NCI-H526 (cell line): ENCODE results near the gene BMERB1.
"Not testable (repeated sequence)": the region's sequence is repeated elsewhere in the genome, so short reads cannot be mapped to it uniquely, and the experiment has no call there.

Experiments
- DNase-seq, 2 experiments: peaks; one replicate each; lab custom pipeline; 2025; lab: John Stamatoyannopoulos, UW

Gene BMERB1

DNA sequence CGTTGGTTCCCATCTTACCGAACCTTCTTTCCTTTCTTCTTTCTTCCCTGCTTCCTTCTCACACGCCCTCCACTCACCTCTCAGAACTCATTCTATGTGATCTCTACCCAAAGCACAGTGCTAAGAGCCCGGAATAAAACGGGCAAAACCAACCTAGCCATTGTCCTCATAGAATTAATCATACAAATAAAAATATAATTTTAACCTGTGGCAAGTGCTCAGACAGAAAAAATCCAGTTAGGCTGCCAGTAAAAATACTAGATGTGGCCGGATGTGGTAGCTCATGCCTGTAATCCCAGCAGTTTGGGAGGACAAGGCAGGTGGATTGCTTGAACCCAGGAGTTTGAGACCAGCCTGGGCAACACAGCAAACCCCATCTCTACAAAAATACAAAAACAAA is 27.0 kb downstream of the BMERB1 start:
- no peak for DNase-seq

DNA sequence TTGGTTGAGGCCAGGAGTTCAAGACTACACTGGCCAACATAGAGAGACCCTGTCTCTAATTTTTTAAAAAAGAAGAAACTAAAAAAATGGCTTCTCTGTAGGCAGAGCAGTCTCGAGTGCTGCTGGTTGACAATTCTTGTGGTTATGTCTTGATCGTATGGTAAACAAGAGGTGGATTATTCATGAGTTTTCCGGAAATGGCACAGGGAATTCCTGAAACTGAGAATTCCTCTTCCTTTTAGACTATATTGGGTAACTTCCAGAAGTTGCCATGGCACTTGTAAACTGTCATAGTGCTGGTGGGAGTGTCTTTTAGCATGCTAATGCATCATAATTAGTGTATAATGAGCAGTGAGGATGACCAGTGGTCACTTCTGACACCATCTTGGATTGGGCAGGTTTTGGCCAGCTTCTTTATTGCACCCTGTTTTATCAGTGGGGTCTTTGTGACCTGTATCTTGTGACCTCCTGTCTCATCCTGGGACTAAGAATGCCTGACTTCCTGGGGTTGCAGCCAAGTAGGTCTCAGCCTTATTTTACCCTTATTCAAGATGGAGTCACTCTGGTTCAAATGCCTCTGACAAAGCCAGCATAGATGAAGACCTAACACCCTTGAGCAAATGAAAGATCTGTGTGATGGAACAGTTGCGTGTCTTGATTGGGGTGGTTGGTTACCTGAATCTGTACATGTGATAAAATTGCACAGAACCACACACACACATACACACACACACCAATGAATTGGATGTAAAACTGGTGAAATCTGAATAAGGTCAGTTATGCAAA is 30.2 kb downstream of the BMERB1 start:
- no peak for DNase-seq

GRCh38 chr16:15466131-15466530 is 31.7 kb downstream of the BMERB1 start:
- no peak for DNase-seq

- peak; percentile 43 to 58 for DNase-seq
Measured at GRCh38 chr16:15466886-15467781, 32.7 kb downstream of the BMERB1 start.

DNA sequence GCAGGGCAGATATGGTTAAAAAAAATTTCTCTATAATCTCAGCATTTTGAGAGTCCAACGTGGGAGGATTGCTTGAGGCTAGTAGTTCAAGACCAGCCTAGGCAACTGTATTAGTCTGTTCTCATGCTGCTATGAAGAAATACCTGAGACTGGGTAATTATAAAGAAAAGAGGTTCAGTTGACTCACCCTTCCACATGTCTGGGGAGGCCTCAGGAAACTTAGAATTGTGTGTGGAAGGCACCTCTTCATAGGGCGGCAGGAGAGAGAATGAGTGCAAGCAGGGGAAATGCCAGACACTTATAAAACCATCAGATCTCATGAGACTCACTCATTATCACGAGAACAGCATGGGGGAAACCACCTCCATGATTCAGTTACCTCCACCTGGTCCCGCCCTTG is 42.6 kb downstream of the BMERB1 start:
- not testable (repeated sequence) for DNase-seq

- no peak for DNase-seq
Measured at GRCh38 chr16:15477802-15478201, 43.4 kb downstream of the BMERB1 start.

DNA sequence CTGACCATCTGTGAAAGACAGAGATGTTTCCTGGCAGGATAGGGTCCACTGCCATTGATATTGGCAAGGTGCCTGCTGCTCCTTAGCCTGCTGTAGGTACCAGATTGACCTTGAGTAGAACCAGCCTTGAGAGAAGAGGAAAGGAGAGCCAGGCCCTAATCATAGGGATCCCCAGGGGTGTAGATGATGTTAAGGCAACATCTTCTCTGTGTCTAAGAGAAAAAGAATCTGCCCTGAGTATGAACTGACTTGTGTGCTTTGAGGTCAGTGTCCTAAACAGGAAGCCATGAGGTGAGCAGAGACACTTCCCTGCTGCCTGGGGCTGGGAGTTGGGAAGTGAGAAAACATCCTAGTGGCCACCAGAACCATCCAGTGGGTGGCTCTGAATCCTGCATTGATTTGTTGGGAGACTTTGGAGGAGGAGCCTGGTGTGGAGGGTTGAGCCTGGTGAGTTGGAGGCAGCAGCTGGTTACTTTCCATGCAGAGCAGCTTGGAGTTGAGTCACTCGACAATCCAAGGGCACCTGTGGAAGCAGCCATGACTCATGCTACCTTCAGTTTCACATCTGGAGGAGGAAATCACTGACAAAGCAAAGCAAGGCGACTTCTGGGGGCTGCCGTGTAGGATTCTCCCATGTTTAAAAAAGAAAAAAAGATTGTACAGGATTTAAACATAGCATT is 47.8 kb downstream of the BMERB1 start:
- DNase-seq = no peak

DNA sequence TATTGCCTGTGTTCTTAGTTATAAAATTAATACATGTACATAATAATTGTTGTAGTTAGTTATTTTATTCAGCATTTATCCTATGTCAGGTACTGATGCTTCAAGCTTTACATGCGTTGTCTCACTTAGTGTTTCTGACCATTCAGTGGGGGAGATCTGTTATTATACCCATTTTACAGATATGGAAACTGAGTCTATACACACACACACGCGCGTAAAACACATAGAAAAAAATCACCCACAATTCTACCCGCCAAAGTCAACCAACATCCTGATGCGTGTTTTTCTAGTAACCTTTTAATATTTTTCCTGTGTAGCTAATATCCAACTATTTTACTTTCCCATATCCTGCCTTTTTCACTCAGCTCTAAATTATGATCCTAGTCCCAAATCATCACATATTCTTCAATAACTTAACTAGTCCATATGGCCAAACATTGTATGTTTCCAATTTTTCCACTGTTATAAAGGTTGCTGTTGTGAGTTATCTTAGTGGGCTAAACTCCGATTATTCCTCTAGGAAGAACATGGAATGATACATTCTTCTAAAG is 48.4 kb downstream of the BMERB1 start:
- DNase-seq = no peak

GRCh38 chr16:15483857-15484256 is 49.5 kb downstream of the BMERB1 start:
- no peak for DNase-seq

DNA sequence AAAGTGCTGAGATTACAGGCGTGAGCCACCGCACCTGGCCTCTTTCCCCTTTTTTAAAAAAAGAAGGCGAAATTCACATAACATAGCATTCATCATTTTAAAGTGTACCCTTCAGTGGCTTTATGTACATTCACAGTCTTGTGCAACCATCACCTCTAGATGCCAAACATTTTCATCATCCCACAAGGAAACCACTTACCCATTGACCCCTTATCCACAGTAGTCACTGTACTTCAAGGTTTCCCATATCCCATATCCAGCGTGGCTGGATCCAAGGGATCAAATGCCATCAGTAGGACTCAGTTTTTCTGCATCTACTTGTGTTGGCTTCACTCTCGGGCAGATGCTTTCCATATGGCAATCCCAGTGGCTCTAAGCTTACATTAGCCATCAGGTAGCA is 50.3 kb downstream of the BMERB1 start:
- no peak for DNase-seq

DNA sequence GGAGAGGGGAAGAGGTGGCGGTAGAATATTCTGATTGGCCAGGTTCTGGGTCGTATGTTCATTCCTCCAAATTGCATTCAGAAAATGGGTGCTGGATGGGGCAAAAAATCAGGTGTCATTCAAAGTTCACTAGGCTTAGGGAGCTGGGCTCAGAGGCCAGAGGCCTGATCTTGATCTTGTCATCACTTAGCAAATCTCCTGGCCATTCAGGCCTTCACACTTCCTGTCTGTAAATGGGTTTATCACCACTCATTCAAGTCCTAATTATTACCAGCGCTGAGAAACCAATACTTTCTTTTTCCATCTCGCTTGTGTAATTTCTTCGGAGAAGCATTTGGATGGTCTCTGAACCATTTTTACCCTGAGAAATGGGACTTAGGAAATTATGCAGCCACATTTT is 50.8 kb downstream of the BMERB1 start:
- no peak for DNase-seq

DNA sequence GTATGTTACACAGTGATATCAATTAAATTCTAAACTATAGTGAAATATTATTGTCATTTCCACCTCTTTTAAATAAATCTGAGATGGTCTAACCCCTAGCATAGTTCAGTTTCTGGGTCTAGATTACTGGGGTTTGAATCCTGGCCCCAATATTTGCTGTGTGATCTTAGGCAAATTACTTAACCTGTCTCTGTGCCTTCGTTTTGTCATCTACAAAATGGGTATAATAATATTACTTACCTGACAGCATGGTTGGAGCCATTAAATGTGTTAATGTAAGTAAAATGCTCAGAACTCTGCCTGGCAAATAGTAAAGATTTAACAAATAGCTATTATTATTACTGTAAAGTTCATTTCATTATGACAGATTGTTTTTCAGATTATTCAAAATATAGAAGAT is 52.3 kb downstream of the BMERB1 start:
- DNase-seq = no peak

- DNase-seq = peak in 1 of 2 experiments; percentile 16
Measured at GRCh38 chr16:15487336-15488284, 53.2 kb downstream of the BMERB1 start.

DNA sequence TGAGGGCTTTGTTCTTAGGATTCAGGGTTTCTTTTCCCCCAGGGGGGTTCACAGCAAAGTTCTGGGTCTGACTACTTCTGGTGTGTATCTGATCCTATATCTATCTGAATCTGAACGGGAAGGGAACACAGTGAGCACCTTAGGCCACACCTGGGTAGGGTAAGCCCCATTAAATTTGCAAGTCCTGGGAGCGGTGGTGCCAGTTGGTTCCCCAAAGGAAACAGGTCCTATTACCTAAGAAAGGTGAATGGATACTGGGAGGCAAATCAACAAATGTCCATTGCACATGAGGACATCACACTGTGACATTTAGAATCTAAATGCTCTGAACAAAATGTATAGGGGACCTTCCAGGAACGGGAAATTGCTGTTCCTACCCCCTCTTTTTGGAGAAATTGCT is 54.6 kb downstream of the BMERB1 start:
- no peak for DNase-seq

- DNase-seq = no peak
Measured at GRCh38 chr16:15490123-15490711, 55.8 kb downstream of the BMERB1 start.

GRCh38 chr16:15491411-15491810 is 57.0 kb downstream of the BMERB1 start:
- DNase-seq = no peak

DNA sequence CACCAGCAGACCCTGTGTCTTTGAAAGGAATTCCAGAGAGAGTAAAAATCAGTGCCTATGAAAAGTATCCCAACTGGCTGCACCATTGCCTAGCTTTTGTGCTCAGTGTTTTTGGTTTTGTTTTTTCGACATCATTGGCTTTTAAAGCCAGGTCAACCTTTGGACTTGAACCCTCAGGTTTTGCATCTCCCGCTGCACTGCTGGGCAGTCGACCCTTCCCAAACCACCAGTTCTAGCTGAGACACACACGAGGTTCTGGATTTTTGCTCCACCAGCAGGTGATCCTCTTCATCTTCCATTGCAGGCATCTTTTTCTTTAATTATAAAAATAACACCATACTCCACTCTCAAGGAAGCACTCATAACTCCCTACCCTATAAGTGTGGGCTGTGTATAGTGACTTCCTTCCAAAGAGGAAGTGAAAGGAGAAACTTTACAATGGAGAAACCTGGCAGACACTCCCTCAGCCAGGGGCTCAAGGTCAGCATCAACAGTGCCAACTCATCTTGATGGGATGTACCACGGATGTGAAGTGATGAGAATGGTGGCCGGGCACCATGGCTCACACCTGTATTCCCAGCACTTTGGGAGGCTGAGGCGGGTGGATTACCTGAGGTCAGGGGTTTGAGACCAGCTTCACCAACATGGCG is 57.8 kb downstream of the BMERB1 start:
- no peak for DNase-seq

DNA sequence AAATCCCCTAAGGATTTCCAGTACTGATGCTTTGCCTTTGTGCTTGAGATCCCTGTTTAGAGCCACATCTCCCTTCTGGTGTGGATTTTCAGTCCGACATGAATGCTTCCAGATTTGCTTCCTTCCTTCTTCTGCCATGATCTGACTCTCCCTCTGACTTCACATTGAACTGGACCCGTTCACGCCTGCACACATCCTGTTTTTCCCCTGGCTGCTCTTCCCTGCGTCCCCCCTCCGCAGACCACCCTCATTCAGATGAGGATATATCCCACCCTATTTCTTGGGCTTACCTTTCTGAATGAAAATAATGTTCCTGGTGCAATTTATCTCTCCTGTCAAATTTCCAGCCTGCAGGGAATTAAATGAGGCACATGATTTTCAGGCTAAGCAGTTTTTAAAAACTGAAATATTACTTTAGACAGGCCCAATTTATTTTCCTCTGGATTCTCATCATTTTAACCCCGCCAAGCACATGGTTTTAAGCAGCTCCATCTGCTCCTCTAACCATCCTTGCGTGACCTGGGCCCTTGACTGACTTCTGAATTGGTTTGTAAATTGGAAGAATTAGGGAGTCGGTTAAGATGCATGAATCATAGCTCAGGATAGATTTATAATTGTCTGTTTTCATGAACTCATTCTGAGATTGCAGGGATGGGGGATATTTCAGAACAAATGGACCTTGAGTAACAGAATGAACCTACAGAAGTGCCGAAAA is 59.2 kb downstream of the BMERB1 start:
- DNase-seq = no peak

GRCh38 chr16:15494236-15494635 is 59.8 kb downstream of the BMERB1 start:
- DNase-seq = no peak

GRCh38 chr16:15495898-15496297 is 61.5 kb downstream of the BMERB1 start:
- DNase-seq = no peak
